Subcutaneous adipose tissue (tissue), 4 donors: ENCODE data around the gene KIAA1328. TPM values are rescaled to one million over a fixed set of nuclear protein-coding genes. Genes with fewer than 3 reads are reported as not detected.

Experiments
- total RNA-seq, 4 donors: library from RNA; depleted of rRNA; stranded (reverse); fragments of >200 nt; gene quantifications; one replicate each; pipeline ENCODE4 v1.1.0, GENCODE V29; 2016
- TF ChIP-seq, protein P1 (sequence below): fragments of 450-650 bp; IDR thresholded peaks from one replicate; pipeline ENCODE4 v1.5.1; 2016; ENCODE audit warnings: low read depth, mild to moderate bottlenecking, control low read depth, antibody characterized with exemption, moderate library complexity

KIAA1328 gene
- total RNA-seq, 4 donors from 2014 or later = 15.0 to 22.8 (median 18.9) TPM

DNA sequence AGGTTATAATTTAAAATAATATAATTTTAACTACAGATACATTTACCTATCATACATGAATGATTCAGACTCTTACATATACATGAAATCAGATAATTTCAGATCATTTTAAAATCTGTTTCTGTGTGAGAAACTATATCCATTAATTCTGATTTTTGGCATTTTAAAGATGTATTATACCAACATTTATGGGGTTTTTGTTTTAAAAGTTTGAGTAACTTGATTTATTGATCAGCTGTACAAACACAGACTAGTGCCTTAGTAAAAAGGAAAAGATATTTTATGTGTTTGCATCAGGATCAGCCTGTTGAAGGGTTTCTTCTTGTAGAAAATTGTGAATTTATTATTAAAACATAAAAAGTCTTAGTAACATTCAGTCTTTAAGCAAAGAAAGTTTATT is 59.9 kb downstream of the KIAA1328 start:
- TF ChIP-seq, protein P1, sequence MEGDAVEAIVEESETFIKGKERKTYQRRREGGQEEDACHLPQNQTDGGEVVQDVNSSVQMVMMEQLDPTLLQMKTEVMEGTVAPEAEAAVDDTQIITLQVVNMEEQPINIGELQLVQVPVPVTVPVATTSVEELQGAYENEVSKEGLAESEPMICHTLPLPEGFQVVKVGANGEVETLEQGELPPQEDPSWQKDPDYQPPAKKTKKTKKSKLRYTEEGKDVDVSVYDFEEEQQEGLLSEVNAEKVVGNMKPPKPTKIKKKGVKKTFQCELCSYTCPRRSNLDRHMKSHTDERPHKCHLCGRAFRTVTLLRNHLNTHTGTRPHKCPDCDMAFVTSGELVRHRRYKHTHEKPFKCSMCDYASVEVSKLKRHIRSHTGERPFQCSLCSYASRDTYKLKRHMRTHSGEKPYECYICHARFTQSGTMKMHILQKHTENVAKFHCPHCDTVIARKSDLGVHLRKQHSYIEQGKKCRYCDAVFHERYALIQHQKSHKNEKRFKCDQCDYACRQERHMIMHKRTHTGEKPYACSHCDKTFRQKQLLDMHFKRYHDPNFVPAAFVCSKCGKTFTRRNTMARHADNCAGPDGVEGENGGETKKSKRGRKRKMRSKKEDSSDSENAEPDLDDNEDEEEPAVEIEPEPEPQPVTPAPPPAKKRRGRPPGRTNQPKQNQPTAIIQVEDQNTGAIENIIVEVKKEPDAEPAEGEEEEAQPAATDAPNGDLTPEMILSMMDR = no peak

DNA sequence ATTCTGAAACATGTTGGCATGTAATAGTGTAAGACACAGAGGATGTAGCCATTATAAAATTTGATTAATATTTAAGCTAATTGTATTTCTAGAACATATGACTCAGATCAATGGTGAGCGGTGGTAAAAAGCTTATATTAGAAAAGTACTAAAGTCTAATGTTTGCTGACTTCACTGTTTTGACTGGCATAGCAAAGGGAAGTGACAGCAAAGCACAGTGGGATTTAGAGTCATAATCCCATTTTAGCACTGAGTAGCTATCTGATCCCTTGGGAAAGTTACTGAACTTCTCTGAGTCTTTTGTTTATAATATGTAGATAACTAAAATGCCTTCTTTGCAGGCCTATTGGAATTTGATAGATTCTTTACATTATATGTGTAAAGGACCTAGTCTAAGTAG is 60.4 kb downstream of the KIAA1328 start:
- TF ChIP-seq, protein P1 = no peak

DNA sequence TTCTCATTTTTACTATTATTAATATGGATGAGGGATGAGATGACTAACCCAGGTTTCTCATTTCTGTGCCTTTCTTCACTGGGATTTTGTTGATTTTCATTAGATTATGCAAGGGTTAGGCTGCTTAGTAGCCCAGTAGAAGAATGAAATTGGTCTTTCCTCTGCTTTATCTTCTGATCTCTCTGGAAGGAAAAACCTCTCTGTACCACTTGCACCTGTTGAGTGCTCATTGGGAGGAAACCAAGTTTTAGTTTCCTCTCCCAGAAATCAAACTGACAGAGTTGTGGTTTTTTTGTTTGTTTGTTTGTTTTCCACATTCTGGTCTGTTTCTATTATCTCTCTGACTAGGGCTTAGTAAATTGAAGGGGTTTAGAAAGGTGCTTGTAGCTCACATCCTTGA is 60.8 kb downstream of the KIAA1328 start:
- TF ChIP-seq, protein P1 = no peak

- TF ChIP-seq, protein P1 = no peak
These were observed 61.7 kb downstream of the KIAA1328 start for GRCh38 chr18:36890598-36890997.

DNA sequence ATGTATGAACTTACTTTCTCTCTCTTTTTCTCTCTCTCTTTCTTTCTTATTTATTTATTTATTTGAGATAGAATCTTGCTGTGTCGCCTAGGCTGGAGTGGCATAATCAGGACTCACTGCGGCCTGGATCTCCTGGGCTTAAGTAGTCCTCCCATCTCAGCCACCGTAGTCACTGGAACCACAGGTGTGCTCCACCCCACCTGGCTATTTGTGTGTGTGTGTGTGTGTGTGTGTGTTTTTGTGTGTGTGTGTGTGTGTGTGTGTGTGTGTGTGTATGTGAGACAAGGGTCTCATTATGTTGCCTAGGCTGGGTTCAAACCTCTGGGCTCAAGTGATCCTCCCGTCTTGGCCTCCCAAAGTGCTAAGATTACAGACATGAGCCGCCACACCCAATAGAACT is 64.3 kb downstream of the KIAA1328 start:
- TF ChIP-seq, protein P1 = no peak

- TF ChIP-seq, protein P1 = no peak
These were observed 66.7 kb downstream of the KIAA1328 start for GRCh38 chr18:36895606-36896005.

GRCh38 chr18:36897253-36897652 is 68.3 kb downstream of the KIAA1328 start:
- TF ChIP-seq, protein P1 = no peak
